BE2C (cell line): ENCODE results near the gene MCAT.

Experiments used
- DNase-seq: peaks from one replicate; pipeline ENCODE4 v3.0.0-alpha.2; 2020
- H3K27me3 ChIP-seq: fragments of 250-450 bp; sonication (Bioruptor Pico); 2 replicates; pipeline ENCODE4 v1.5.1; 2020; ENCODE audit warnings: mild to moderate bottlenecking
- H3K36me3 ChIP-seq: fragments of 250-450 bp; sonication (Bioruptor Pico); 2 replicates; pipeline ENCODE4 v1.5.1; 2020; ENCODE audit warnings: mild to moderate bottlenecking
- H3K4me1 ChIP-seq: fragments of 250-450 bp; sonication (Bioruptor Pico); 2 replicates; pipeline ENCODE4 v1.5.1; 2020
- H3K4me3 ChIP-seq: 2 replicates; pipeline ENCODE4 v1.5.1; 2011; ENCODE audit warnings: low read depth, low read length
- H3K9me3 ChIP-seq: fragments of 250-450 bp; sonication (Bioruptor Pico); 2 replicates; pipeline ENCODE4 v1.5.1; 2020
- TF ChIP-seq, protein P1 (sequence below): IDR thresholded peaks from 2 replicates; pipeline ENCODE4 v1.5.1; 2012; ENCODE audit warnings: mild to moderate bottlenecking, low read depth, low read length

Gene MCAT

DNA sequence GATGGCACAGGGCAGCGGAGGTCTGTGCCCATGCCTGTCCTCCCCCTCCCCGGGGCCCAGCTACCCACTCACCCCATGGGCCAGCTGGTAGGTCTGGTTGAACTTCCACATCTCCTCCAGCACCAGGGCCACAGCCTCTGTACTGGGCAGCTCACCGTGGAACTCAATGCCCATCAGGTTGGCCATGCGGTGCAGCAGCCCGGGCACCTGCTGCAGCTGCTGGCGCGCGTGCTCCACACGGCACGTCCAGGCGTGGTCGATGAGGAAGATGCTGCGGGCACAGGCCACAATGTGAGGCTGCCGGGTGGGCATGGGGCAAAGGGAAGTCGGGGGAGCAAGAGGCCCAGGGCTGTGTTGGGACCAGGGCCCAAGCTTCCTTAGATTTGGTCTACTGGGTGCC is 37.5 kb upstream of the MCAT start:
- H3K36me3 ChIP-seq, result peaks cover 78% of the 10 kb centered on the region
- TF ChIP-seq, protein P1, sequence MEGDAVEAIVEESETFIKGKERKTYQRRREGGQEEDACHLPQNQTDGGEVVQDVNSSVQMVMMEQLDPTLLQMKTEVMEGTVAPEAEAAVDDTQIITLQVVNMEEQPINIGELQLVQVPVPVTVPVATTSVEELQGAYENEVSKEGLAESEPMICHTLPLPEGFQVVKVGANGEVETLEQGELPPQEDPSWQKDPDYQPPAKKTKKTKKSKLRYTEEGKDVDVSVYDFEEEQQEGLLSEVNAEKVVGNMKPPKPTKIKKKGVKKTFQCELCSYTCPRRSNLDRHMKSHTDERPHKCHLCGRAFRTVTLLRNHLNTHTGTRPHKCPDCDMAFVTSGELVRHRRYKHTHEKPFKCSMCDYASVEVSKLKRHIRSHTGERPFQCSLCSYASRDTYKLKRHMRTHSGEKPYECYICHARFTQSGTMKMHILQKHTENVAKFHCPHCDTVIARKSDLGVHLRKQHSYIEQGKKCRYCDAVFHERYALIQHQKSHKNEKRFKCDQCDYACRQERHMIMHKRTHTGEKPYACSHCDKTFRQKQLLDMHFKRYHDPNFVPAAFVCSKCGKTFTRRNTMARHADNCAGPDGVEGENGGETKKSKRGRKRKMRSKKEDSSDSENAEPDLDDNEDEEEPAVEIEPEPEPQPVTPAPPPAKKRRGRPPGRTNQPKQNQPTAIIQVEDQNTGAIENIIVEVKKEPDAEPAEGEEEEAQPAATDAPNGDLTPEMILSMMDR, result no peak

DNA sequence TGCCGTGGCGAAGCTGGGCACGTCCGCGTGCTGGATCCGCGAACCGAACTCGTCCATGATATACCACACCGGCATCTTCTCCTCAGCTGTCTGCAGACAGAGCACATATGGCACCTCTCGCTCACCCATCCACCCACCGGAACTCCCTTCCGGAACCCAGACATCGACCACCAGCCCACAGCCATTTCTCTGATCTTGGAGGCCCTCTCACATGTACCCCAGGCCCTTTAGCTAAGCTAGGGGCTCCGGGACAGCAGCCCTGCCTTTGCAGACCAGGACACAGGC is 36.7 kb upstream of the MCAT start:
- DNase-seq, result no peak
- TF ChIP-seq, protein P1, result no peak
- no peaks in the 10 kb centered on the region for H3K27me3 ChIP-seq
- peaks cover 3% of the 10 kb centered on the region; the same call in 1 of the 2 replicates for H3K4me1 ChIP-seq
- H3K36me3 ChIP-seq, result peaks cover 86% of the 10 kb centered on the region
- no peak overlapping the region for H3K4me3 ChIP-seq
- no peaks in the 10 kb centered on the region for H3K9me3 ChIP-seq

More for the DNA sequence above, 37.5 kb upstream of the MCAT start:
- no peaks in the 10 kb centered on the region for H3K27me3 ChIP-seq
- no peak for DNase-seq
- H3K4me1 ChIP-seq, result peaks cover 3% of the 10 kb centered on the region; the same call in 1 of the 2 replicates
- H3K4me3 ChIP-seq, result no peak overlapping the region
- H3K9me3 ChIP-seq, result no peaks in the 10 kb centered on the region

- Histone ChIP-seq H3K4me3 (no peak overlapping the region), H3K27me3 (no peaks in the 10 kb centered on the region), H3K4me1 (no peaks in the 10 kb centered on the region; the same call in 1 of the 2 replicates), H3K36me3 (peaks cover 86% of the 10 kb centered on the region), H3K9me3 (no peaks in the 10 kb centered on the region)
- DNase-seq, result no peak
- TF ChIP-seq, protein P1, result no peak
Observed at GRCh38 chr22:43179146-43179910, 36.1 kb upstream of the MCAT start.

- no peaks in the 10 kb centered on the region for H3K9me3 ChIP-seq
- no peaks in the 10 kb centered on the region for H3K27me3 ChIP-seq
- H3K36me3 ChIP-seq, result peaks cover 86% of the 10 kb centered on the region
- no peaks in the 10 kb centered on the region for H3K4me1 ChIP-seq
- TF ChIP-seq, protein P1, result no peak
- no peak overlapping the region for H3K4me3 ChIP-seq
- DNase-seq, result no peak
Observed at GRCh38 chr22:43177479-43177878, 34.3 kb upstream of the MCAT start.

GRCh38 chr22:43176090-43176489 is 32.9 kb upstream of the MCAT start:
- no peak for DNase-seq
- no peaks in the 10 kb centered on the region for H3K27me3 ChIP-seq
- TF ChIP-seq, protein P1, result no peak
- peaks cover 87% of the 10 kb centered on the region for H3K36me3 ChIP-seq
- H3K9me3 ChIP-seq, result no peaks in the 10 kb centered on the region
- no peak overlapping the region for H3K4me3 ChIP-seq
- H3K4me1 ChIP-seq, result no peaks in the 10 kb centered on the region

- DNase-seq, result no peak
- Histone ChIP-seq H3K4me1 (no peaks in the 10 kb centered on the region), H3K4me3 (no peak overlapping the region), H3K27me3 (no peaks in the 10 kb centered on the region), H3K9me3 (no peaks in the 10 kb centered on the region), H3K36me3 (peaks cover 87% of the 10 kb centered on the region)
- TF ChIP-seq, protein P1, result no peak
Observed at GRCh38 chr22:43174941-43175531, 31.8 kb upstream of the MCAT start.
